Activated CD4-positive, alpha-beta T cell treated with anti-CD3 and anti-CD28 coated beads, Interleukin-2, amount 50 U/mL, for 16 hours (primary cell): Measurements from ENCODE around the gene FAAH2.
"Not testable (repeated sequence)": the region's sequence is repeated elsewhere in the genome, so short reads cannot be mapped to it uniquely, and the experiment has no call there.

Experiments
- DNase-seq: peaks from one replicate; pipeline ENCODE4 v3.0.0-alpha.2; 2020

FAAH2 gene

GRCh38 chrX:57394162-57394561, 107.7 kb downstream of the FAAH2 start:
- DNase-seq, result not testable (repeated sequence)

- DNase-seq, result not testable (repeated sequence)
These were observed 116.7 kb downstream of the FAAH2 start for GRCh38 chrX:57403191-57403590.

GRCh38 chrX:57406149-57406548, 119.6 kb downstream of the FAAH2 start:
- no peak for DNase-seq

GRCh38 chrX:57417827-57418226, 131.3 kb downstream of the FAAH2 start:
- no peak for DNase-seq

GRCh38 chrX:57422289-57422688, 135.8 kb downstream of the FAAH2 start:
- no peak for DNase-seq

GRCh38 chrX:57422790-57423189, 136.3 kb downstream of the FAAH2 start:
- DNase-seq, result no peak

GRCh38 chrX:57445076-57445475, 158.6 kb downstream of the FAAH2 start:
- no peak for DNase-seq

GRCh38 chrX:57445832-57446231, 159.3 kb downstream of the FAAH2 start:
- DNase-seq, result no peak

GRCh38 chrX:57447856-57448255, 161.3 kb downstream of the FAAH2 start:
- DNase-seq, result no peak

GRCh38 chrX:57451426-57452020, 165.0 kb downstream of the FAAH2 start:
- no peak for DNase-seq

GRCh38 chrX:57453901-57454300, 167.4 kb downstream of the FAAH2 start:
- DNase-seq, result peak; percentile 33

- DNase-seq, result no peak
These were observed 195.0 kb downstream of the FAAH2 start for GRCh38 chrX:57481514-57481913.

GRCh38 chrX:57516491-57516890, 230.0 kb downstream of the FAAH2 start:
- DNase-seq, result no peak

GRCh38 chrX:57519578-57520118, 233.1 kb downstream of the FAAH2 start:
- no peak for DNase-seq

- DNase-seq, result peak; percentile 34
These were observed 242.3 kb downstream of the FAAH2 start for GRCh38 chrX:57528670-57529255.
